HG03039 (cell line): ENCODE results near the gene INSM2.

Source experiments
- ATAC-seq: cut with Tn5 transposase; IDR thresholded peaks from one replicate; pipeline ENCODE4 v1.9.1; 2021; ENCODE audit warnings: mild to moderate bottlenecking, moderate library complexity; ENCODE audit not compliant: unreplicated experiment

INSM2 gene, protein sequence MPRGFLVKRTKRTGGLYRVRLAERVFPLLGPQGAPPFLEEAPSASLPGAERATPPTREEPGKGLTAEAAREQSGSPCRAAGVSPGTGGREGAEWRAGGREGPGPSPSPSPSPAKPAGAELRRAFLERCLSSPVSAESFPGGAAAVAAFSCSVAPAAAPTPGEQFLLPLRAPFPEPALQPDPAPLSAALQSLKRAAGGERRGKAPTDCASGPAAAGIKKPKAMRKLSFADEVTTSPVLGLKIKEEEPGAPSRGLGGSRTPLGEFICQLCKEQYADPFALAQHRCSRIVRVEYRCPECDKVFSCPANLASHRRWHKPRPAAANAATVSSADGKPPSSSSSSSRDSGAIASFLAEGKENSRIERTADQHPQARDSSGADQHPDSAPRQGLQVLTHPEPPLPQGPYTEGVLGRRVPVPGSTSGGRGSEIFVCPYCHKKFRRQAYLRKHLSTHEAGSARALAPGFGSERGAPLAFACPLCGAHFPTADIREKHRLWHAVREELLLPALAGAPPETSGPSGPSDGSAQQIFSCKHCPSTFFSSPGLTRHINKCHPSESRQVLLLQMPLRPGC

DNA sequence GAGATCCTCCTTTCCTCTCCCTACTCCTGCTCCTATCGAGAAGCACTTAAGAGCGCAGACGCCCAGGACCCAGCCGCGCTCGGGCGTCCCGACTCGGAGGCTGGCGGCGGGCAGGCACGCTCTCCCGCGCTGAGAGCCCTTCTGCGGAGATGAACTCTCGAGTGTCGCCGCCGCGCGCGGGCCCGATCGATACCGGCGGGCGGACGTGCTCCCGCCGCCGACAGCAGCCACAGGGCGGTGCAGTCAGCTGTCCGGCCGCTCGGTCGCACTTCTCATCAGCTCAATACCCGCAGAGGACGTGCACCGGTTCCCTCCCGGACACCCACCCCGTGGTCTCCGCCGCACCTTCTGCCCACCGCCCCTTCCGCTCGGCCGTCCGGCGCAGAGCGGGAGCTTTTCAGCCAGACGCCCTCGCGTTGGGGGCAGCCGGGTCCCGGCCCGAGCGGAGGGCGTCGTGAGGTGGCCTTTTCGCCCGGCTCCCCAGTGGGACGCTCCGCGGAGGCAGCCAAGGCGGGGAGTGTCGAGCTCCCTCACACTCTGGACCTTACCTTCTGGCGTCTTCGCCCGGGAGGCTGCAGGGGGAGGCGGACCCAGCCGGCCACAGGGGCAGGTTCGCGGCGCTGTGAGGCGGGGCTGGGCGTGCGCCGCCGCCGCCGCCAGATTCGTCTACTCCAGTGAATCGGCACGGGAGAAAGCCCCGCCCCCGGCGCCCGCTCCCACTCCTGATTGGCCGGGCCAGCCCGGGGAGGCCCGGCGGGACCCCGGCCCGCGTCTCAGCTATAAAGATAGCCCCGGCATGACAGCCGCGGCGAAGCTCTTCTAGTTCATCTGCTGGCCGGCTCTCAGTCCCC, at the start of gene INSM2:
Gene INSM2, plus strand, starts transcription at position 808 of the 851 bp plus-strand sequence. CDS start 89 bp downstream, outside the sequence.
- ATAC-seq, result peak; percentile 78

DNA sequence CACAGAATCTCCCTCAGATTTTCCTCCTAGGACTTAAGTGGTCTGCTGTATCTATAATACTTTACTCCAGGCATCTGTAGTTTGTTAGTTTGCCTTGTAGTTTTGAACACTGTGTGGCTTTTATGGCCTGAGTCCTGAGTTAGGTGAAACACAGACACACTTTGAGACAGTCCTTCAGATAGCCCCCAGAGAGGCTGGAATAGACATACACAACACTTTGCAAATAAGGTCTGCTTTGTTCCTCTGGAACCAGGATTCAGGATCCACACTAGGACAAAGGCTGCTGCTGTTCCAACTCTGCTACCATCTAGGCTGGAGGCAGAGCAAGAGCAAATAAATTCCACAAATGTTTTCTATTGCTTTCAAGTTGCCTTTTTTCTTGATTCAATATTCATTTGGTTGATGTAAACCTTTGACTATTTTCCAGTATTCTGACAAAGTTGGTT, 41.4 kb upstream of the INSM2 start:
- no peak for ATAC-seq

DNA sequence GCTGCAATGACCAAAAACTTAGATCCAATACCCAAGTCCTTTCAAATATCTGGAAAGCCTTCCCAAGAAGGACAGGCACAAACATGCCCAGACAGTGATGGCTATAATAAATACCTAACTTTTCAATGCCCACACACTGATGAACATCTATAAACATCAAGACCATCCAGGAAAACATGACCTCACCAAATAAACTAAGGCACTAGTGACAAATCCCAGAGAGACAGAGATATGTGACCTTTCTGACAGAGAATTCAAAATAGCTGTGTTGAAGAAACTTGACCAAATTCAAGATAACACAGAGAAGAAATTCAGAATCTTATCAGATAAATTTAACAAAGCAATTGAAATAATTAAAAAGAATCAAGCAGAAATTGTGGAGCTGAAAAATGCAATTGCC, 38.7 kb upstream of the INSM2 start:
- no peak for ATAC-seq

DNA sequence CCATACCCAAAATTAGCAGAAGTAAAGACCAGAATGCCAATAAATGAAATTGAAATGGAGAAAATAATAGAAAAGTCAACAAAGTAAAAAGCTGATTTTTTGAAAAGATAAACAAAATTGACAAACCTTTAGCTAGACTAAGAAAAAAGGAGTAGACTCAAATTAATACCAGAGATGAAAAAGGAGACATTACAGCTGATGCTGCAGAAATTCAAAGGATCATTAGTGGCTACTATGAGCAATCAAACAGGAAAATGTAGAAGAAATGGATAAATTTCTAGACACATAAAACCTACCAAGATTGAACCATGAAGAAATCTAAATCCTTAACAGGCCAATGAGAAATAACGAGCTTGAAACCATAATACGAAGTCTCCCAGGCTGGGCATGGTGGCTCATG, 34.8 kb upstream of the INSM2 start:
- ATAC-seq, result no peak

DNA sequence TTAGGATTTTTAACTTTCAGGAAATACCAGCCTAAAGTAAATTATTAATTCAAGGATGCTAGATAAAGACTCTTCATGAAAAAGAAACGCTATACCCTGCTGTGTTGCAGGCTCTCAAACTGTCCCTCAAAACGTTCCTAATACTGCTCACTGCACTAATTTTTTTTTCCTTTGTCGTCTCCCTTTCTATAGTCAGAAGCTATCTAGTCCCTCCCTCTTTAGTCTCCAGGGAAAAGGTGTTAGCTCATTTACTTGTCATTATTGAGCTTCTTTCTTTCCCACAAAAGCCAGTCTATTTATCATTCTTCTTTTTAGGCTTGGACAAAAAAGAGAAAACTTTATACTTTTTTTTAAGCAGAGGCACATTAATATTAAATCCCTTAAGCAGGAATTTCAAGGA, 30.3 kb upstream of the INSM2 start:
- no peak for ATAC-seq

DNA sequence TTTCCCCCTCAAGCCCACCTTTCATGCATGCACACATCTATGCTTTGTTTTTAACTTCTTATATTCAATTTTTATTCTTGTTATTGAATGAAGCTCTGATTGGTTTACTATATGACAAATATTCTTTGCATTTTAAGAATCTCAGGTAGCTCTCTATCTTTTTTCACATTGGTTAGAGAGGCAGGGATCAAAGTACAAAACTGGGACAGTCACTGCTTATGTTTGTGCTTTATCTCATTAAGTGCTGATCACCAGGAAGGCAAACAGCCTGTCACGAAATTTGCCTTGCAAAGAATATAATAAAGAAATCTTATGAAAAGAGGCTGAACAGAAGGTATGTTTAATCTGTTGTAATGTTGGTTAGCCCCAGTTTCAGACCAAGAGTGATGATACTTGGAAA, 29.7 kb upstream of the INSM2 start:
- ATAC-seq, result no peak

DNA sequence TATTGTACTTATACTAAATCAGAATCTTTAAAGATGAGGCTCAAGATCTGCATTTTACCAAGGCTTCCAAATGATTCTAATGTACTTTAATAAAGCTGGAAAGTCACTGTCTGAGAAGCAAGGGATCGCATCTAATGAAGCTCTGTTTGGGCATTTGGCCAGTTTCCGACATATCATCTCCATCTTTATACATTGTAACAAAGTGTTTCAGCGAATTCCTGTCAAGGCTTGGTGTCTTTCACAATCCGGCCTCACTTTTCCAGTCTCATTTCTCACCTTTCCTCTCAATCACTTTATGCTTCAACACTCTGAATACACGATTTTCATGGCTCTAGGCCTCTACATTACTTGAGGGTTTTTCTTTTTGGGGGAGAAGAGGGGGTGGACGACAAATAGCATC, 27.5 kb upstream of the INSM2 start:
- no peak for ATAC-seq

DNA sequence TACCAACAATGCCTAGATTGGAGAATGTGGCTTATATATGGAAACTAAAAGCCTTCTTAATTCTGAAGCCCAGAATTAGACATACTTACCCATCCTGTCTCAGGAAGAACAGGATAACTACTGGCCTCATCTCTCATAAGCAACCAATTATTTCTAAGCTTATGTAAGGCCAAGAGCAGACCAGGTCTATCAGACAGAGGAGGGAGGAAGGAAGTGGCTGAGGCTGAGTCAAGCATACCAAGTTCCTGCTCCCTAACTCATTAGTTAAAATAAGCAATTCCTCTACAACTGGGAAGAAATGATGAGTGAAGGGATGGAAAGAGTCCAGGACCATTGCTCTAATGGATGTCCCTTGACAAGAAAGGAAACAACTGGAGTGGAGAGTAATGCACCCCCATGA, 27.0 kb upstream of the INSM2 start:
- no peak for ATAC-seq

DNA sequence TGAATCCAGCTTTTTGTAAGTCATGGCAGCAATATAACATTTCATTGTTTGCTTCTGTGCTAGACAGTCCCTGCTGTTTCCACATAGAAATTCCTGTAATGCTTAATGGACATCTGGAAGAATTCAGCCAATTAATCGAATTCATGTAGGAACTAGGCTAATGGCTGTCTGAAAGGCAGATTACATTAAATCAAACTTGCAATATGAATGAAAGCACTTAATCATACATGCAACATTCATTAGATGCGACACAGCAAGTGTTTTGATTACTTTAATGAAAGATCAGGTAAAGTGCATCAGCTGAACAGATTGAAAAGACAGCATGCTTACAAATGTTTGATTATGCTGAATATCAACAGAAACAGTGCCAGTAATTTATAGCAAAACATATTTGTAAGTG, 24.1 kb upstream of the INSM2 start:
- no peak for ATAC-seq

DNA sequence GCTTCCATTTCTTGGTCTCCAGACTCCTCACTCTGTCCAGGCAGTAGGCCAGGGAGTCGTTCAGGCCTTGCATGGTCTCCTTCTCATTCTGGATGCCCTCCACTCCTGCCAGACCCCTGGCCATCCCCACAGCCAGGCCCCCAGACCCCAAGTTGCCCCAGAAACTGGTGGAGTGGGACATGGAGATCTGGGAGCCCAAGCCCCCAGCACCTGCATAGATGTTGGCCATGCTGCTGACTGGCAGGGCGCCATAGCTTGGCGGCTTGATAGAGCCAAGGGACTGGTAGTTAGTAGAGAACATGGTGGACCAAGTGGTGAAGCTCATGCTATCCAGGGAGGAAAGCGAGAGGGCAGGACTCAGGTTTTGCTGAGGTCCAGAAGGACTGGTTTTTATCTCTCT, 21.2 kb upstream of the INSM2 start:
- no peak for ATAC-seq

DNA sequence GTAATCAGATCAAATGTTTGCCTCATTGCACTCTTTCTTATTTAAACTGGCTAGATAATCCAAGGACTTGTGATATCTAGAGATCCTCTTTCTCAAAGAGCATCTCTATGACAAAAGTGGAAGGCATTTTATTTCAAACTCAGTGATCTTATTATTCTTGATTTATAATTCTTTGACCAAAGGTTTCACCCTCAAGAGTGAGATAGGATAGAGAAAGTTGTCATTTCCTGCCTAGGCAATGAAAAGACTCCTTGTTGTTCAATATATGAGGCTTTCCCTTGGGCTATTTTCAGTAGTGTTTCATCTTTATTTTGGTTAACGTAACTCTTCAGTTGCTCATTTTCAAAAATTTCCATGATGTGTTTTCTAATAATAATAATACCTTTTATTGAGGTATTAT, 18.0 kb upstream of the INSM2 start:
- ATAC-seq, result no peak

DNA sequence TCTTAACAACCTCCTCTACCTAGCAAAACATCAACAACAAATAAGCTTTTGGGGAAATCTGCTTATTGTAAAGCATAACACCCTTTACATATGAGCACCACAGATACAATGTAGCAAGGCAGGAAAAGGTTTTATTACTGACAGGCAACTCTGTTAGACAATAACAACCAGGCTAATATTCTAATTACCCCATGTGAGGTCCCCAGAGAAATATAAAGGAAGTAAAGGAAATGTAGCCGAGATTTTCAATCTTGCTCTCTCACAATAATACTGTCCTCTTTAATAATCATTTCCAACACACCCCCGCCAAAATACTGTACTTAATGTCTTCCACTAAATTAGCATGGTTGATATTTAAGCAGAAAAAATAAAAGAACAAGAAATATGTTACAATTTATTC, 14.0 kb upstream of the INSM2 start:
- no peak for ATAC-seq

DNA sequence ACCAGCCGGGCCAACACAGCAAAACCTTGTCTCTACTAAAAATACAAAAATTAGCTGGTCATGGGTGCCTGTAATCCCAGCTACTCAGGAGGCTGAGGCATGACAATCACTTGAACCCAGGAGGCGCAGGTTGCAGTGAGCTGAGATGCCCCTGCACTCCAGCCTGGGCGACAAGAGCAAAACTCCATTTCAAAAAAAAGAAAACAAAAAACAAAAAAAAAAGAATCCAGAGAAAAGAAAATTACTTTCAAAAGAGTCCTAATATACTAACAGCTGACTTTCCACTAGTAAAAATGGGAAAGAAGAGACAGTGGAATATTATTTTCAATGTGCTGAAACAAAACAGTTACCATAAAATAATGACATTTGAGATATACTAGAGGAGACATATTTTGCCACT, 8.3 kb upstream of the INSM2 start:
- ATAC-seq, result no peak

DNA sequence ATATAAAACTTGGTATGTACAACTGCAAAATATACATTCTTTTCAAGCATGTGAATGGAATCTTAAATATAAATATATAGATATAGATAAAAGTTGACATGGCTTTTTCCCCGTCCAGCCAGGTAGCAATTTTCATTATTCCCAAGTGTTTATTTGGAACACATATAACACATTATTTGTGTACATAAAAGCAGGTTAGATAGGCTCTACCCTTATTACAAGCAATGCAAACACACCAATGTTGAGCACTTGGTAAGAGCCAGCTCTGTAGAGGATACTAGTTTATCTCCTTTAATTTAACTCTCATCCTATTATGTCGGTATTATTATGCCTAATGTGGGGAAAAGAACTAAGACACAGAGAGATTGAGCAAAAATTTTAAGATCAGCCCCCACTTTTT, 7.0 kb upstream of the INSM2 start:
- no peak for ATAC-seq

DNA sequence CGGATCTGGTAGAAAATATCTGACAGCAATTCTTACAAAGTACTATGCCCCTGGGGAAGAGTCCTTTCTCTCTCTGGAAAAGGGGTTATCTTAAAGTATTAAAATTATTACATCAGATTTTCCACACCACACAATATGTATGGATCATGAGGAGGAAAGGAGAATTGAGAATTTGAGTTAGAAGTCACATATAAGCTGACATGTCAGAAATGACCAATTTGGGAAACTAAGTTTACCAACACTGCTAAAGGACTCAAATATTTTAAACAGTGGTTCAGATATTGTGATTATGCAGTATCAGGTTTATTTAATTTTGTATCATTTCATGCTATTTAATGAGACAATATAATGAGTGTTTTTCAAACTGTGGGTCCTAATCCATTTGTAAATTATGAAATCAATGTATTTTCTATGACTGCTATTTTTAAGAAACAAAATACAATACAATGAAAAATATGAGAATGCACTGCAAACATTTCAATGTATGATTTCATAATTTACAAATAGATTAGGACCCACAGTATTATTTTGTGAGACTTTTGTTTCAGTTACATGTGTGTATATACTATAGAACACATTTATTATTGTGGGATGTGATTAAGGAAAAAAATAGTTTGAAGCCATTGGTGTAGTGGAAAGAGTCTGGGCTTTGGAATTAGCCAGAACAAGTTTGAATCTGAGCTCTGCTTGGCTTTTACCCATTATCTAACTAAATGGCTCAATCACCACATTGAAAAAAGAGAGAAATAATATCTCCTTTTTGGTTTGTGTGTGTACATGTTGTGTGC, 1.8 kb upstream of the INSM2 start:
- no peak for ATAC-seq

DNA sequence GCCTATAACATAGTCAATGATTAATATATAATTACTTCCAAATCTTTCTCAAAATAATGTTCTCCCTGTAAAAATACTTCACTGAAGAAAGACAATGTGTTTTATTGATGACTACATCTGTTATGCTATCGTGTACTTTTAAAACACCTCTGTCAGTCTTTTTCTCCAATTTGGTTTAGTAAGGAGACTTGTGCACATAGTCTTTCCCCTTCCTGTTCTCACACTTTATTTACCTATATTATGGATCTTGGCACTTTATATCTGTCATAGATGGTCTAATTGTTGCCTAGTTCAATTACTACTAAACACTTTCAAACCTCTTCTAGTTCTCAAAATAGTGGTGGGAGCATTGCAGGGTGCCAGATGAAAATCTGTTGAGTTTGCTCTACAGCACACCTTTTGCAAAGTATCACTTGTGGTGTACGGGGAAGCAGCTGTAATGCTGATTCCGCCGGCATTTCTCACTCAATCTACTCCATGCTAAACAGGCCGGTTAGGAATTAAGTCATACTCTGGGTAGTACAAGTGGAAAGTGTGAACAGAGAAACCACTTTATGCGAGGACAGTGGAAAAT, 1.1 kb upstream of the INSM2 start:
- no peak for ATAC-seq

DNA sequence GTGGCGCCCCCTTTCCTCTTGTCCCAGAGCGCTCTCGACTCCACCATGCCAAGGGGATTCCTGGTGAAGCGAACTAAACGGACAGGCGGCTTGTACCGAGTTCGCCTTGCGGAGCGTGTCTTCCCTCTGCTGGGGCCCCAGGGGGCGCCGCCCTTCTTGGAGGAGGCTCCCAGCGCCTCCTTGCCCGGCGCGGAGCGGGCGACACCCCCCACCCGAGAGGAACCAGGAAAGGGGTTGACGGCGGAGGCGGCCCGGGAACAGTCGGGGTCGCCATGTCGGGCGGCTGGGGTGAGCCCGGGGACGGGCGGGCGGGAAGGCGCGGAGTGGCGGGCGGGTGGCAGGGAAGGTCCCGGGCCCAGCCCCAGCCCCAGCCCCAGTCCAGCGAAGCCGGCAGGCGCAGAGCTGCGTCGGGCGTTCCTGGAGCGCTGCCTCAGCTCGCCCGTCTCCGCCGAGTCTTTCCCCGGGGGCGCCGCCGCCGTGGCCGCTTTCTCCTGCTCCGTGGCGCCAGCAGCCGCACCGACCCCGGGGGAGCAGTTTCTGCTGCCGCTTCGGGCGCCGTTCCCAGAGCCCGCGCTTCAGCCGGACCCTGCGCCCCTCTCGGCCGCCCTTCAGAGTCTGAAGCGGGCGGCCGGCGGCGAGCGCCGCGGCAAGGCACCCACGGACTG, 376 bp downstream of the INSM2 start:
- ATAC-seq, result no peak

DNA sequence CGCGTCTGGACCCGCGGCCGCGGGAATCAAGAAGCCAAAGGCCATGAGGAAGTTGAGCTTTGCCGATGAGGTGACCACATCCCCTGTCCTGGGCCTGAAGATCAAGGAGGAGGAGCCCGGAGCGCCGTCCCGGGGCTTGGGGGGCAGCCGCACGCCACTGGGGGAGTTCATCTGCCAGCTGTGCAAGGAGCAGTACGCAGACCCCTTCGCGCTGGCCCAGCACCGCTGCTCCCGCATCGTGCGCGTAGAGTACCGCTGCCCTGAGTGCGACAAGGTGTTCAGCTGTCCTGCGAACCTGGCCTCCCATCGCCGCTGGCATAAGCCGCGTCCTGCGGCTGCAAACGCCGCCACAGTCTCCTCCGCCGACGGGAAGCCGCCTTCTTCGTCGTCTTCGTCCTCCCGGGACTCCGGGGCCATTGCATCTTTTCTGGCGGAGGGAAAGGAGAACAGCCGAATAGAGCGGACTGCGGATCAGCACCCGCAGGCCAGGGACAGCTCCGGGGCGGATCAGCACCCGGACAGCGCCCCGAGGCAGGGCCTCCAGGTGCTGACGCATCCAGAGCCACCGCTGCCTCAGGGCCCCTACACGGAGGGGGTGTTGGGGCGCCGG, 1.0 kb downstream of the INSM2 start:
- peak; percentile 42 for ATAC-seq

DNA sequence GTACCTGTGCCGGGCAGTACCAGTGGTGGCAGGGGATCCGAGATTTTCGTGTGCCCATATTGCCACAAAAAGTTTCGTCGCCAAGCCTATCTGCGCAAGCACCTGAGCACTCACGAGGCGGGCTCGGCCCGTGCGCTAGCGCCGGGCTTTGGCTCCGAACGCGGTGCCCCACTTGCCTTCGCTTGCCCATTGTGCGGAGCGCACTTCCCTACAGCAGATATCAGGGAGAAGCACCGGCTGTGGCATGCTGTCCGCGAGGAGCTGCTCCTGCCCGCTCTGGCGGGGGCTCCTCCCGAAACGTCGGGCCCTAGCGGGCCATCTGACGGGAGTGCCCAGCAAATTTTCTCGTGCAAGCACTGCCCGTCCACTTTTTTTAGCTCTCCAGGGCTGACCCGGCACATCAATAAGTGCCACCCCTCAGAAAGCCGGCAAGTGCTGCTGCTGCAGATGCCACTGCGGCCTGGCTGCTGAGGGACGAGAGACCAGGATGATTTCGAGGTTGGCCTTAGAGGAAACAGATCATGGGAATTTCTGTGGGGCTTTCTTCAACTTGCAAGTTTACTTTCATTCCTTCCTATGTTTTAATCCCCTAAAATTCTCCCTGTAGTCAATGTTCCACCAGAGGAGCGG, 1.6 kb downstream of the INSM2 start:
- ATAC-seq, result no peak
